ENCODE measurements around the gene ANKRD52.

- TF ChIP-seq RAD21 (IDR thresholded peaks at IDR 0.05), result no peak
- TF ChIP-seq, protein P1, sequence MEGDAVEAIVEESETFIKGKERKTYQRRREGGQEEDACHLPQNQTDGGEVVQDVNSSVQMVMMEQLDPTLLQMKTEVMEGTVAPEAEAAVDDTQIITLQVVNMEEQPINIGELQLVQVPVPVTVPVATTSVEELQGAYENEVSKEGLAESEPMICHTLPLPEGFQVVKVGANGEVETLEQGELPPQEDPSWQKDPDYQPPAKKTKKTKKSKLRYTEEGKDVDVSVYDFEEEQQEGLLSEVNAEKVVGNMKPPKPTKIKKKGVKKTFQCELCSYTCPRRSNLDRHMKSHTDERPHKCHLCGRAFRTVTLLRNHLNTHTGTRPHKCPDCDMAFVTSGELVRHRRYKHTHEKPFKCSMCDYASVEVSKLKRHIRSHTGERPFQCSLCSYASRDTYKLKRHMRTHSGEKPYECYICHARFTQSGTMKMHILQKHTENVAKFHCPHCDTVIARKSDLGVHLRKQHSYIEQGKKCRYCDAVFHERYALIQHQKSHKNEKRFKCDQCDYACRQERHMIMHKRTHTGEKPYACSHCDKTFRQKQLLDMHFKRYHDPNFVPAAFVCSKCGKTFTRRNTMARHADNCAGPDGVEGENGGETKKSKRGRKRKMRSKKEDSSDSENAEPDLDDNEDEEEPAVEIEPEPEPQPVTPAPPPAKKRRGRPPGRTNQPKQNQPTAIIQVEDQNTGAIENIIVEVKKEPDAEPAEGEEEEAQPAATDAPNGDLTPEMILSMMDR (IDR thresholded peaks at IDR 0.05; ENCODE audit: low read depth, low read length, missing input control), result no peak
- TF ChIP-seq TAF1 (conservative IDR thresholded peaks at IDR 0.05), result no peak
- TF ChIP-seq JUND (IDR thresholded peaks at IDR 0.05), result no peak
- TF ChIP-seq, protein P2, sequence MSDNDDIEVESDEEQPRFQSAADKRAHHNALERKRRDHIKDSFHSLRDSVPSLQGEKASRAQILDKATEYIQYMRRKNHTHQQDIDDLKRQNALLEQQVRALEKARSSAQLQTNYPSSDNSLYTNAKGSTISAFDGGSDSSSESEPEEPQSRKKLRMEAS (IDR thresholded peaks at IDR 0.05), result no peak
- TF ChIP-seq SP1 (IDR thresholded peaks at IDR 0.05), result no peak
- no peak for TF ChIP-seq YY1 (IDR thresholded peaks at IDR 0.05)
- no peak for TF ChIP-seq GABPA (IDR thresholded peaks at IDR 0.05 in 1 of 2, conservative IDR thresholded peaks at IDR 0.05 in 1 of 2)
- TF ChIP-seq, protein P3, sequence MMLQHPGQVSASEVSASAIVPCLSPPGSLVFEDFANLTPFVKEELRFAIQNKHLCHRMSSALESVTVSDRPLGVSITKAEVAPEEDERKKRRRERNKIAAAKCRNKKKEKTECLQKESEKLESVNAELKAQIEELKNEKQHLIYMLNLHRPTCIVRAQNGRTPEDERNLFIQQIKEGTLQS (IDR thresholded peaks at IDR 0.05), result no peak
- TF ChIP-seq RXRA (IDR thresholded peaks at IDR 0.05), result no peak
- TF ChIP-seq ZBTB33 (IDR thresholded peaks at IDR 0.05), result no peak
- TF ChIP-seq, protein P4, sequence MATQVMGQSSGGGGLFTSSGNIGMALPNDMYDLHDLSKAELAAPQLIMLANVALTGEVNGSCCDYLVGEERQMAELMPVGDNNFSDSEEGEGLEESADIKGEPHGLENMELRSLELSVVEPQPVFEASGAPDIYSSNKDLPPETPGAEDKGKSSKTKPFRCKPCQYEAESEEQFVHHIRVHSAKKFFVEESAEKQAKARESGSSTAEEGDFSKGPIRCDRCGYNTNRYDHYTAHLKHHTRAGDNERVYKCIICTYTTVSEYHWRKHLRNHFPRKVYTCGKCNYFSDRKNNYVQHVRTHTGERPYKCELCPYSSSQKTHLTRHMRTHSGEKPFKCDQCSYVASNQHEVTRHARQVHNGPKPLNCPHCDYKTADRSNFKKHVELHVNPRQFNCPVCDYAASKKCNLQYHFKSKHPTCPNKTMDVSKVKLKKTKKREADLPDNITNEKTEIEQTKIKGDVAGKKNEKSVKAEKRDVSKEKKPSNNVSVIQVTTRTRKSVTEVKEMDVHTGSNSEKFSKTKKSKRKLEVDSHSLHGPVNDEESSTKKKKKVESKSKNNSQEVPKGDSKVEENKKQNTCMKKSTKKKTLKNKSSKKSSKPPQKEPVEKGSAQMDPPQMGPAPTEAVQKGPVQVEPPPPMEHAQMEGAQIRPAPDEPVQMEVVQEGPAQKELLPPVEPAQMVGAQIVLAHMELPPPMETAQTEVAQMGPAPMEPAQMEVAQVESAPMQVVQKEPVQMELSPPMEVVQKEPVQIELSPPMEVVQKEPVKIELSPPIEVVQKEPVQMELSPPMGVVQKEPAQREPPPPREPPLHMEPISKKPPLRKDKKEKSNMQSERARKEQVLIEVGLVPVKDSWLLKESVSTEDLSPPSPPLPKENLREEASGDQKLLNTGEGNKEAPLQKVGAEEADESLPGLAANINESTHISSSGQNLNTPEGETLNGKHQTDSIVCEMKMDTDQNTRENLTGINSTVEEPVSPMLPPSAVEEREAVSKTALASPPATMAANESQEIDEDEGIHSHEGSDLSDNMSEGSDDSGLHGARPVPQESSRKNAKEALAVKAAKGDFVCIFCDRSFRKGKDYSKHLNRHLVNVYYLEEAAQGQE (IDR thresholded peaks at IDR 0.05), result no peak
- TF ChIP-seq FOXA1 (IDR thresholded peaks at IDR 0.05), result no peak
Measured at GRCh38 chr12:56260921-56261320, 2.7 kb upstream of the ANKRD52 start.

Measured in liver (tissue), 3 donors.